Measurements from ENCODE around the gene TMED9. TPM values are rescaled to one million over a fixed set of nuclear protein-coding genes. Genes with fewer than 3 reads are reported as not detected.
A peak's percentile ranks its signal among the peaks of the same experiment; 100 is the strongest.

TMED9 gene
- total and polyA plus RNA-seq, 7 experiments from 2014 or later, result 50.5 to 144 (median 69.7) TPM

DNA sequence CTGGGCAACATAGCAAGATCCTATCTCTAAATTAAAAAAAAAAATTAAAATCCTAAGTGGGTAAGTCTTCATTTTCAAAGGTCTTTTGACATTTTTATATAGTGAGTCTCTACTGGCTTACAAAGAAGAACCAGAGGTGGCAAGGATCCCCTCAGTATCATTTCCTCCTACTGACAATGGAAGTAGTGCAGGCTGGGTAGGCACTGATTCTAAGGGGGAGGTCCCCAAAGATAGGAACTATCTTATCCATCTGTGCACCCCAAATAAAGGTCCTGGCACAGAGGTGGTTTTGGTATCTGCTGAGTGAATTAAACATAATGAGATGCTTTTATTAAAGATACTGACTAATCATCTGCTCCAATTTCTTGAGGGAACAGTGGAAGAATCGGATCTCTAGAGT, 41.9 kb upstream of the TMED9 start:
- DNase-seq (no peak), ATAC-seq (no peak)
- Mint-ChIP-seq H3K27ac (peak overlapping the region in 1 of 9 donors; percentile 0), H3K4me1 (peaks cover 30 to 65% (median 49%) of the 10 kb centered on the region in 7 donors), H3K9me3 (no peaks in the 10 kb centered on the region), H3K27me3 (no peaks in the 10 kb centered on the region), H3K4me3 (peak overlapping the region in 1 of 10 donors; percentile 20), H3K36me3 (peaks cover 0 to 11% (median 0%) of the 10 kb centered on the region in 5 donors)
- ChIA-PET POLR2A (no interaction called here), CTCF (no interaction called here)
- peaks cover 0 to 16% (median 0%) of the 10 kb centered on the region in 3 experiments for H3K36me3 ChIP-seq (ENCODE audit: control insufficient read depth in 2 of 3, insufficient read depth in 3 of 3, low read length in 3 of 3)
- H3K9me3 ChIP-seq (ENCODE audit: control insufficient read depth in 2 of 3, low read length in 3 of 3), result no peaks in the 10 kb centered on the region
- H3K4me3 ChIP-seq (ENCODE audit: low read length), result no peak overlapping the region
- no peak overlapping the region for H3K27ac ChIP-seq (ENCODE audit: low read depth, low read length)
- intact Hi-C loops (cut with micrococcal nuclease), result loop anchor here in 1 of 2 donors (10.0 kb wide), 1 partner anchor 525 kb away; the partner anchor contains the start of gene ZNF346
- no peaks in the 10 kb centered on the region for H3K27me3 ChIP-seq (ENCODE audit: control insufficient read depth in 2 of 2, insufficient read depth in 2 of 2, low read length in 2 of 2)
- peaks cover 10 to 12% of the 10 kb centered on the region in 2 donors for H3K4me1 ChIP-seq (ENCODE audit: control insufficient read depth in 2 of 2, insufficient read depth in 2 of 2, low read length in 2 of 2)

DNA sequence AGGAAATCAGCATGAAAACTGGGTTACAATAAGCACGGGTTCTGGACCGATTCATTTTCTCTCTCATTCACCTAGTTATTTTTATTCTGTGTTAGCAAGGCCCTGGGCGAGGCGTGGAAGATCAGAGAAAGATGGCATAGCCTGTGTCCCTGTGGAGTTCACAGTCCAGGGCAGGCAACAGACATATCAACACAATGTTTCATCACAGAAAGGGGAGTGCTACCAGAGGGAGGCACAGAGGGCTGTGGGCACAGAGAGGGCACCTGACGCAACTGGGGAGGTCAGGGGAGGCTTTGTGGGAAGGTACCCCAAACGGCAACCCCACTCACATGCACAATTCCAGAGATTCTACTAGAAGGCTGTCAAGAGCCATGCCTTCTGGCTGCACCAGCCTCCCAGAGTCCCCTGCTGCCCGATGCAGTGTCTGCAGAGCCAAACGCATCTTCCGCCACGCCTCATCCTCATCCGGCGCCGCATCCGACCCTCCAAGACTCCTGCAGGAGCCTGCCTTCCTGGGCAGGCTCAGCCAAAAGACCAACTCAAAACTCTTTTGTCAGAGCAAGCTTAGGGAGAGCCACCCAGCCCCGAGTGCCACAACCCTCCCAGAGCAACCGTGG, 39.1 kb upstream of the TMED9 start:
- DNase-seq, result no peak
- peaks cover 10 to 17% of the 10 kb centered on the region in 2 donors for H3K4me1 ChIP-seq (ENCODE audit: control insufficient read depth in 2 of 2, insufficient read depth in 2 of 2, low read length in 2 of 2)
- peaks cover 28 to 52% (median 44%) of the 10 kb centered on the region in 7 donors for H3K4me1 Mint-ChIP-seq
- H3K27ac ChIP-seq (ENCODE audit: low read depth, low read length), result peak overlapping the region; percentile 73
- ChIA-PET POLR2A (interaction anchor here (0.6 to 1.9 kb wide), 4 partner anchors 19 to 47 kb away, joined by 3 to 12 read pairs (median 4); partner anchors contain the start of genes B4GALT7, DDX41 and TMED9), CTCF (no interaction called here)
- H3K4me3 Mint-ChIP-seq, result peak overlapping the region; percentile 78 to 88 (median 86)
- no peaks in the 10 kb centered on the region for H3K27me3 Mint-ChIP-seq
- peaks cover 0 to 8% (median 0%) of the 10 kb centered on the region in 5 donors for H3K36me3 Mint-ChIP-seq
- peak overlapping the region; percentile 40 to 87 (median 62) for H3K27ac Mint-ChIP-seq
- no peaks in the 10 kb centered on the region for H3K9me3 Mint-ChIP-seq
- ATAC-seq, result no peak
- no peaks in the 10 kb centered on the region for H3K27me3 ChIP-seq (ENCODE audit: control insufficient read depth in 2 of 2, insufficient read depth in 2 of 2, low read length in 2 of 2)
- H3K4me3 ChIP-seq (ENCODE audit: low read length), result peak overlapping the region; percentile 62
- H3K9me3 ChIP-seq (ENCODE audit: control insufficient read depth in 2 of 3, low read length in 3 of 3), result no peaks in the 10 kb centered on the region
- H3K36me3 ChIP-seq (ENCODE audit: control insufficient read depth in 2 of 3, insufficient read depth in 3 of 3, low read length in 3 of 3), result peaks cover 0 to 16% (median 0%) of the 10 kb centered on the region in 3 experiments
- intact Hi-C loops (cut with micrococcal nuclease), result loop anchor here in 1 of 2 donors (10.0 kb wide), 1 partner anchor 528 kb away; the partner anchor contains the start of gene ZNF346

DNA sequence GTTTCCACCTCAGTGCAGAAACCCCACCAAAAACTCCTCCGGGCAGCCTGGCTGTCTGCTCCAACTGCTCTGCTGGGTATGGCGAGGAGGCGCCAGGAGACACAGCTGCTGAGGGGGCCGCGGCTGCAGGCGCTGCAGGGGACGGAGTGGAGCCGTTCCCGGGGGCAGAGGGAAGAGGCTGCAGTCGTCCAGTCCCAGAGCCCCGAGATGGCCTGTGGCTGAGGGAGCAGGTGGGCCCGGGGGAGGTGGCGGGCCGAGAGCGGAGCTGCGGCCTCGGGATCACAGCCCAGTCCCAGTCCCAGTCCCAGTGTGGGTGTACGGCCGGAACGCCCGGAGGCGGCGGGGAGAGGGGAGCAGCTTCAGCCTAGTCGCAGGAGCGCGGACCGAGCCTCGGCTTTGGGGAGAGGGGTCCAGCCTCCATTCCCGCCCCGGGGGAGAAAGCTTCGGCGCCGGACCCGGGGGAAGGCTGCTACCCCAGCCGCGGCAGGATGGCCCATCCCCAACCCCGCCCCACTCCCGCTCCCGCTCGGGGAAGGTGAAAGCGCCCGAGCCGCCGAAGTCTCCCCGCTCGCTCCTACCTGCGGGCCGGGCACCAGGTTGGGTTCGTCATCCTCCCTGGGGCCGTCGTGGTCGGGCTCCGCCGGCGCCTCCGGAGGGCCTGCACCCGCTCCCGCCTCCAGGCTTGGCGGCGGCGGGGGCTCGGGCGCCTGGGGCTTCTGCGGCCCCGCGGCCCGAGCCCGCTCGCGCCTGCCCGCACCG, 38.2 kb upstream of the TMED9 start:
- peak overlapping the region; percentile 78 to 90 (median 86) for H3K4me3 Mint-ChIP-seq
- ATAC-seq (peak; percentile 2), DNase-seq (peak in 6 of 9 donors; percentile 19 to 56 (median 26))
- H3K9me3 ChIP-seq (ENCODE audit: control insufficient read depth in 2 of 3, low read length in 3 of 3), result no peaks in the 10 kb centered on the region
- H3K4me3 ChIP-seq (ENCODE audit: low read length), result peak overlapping the region; percentile 62
- peaks cover 24 to 47% (median 38%) of the 10 kb centered on the region in 7 donors for H3K4me1 Mint-ChIP-seq
- H3K9me3 Mint-ChIP-seq, result no peaks in the 10 kb centered on the region
- ChIA-PET CTCF (no interaction called here), POLR2A (interaction anchor here (0.6 to 1.9 kb wide), 4 partner anchors 20 to 46 kb away, joined by 3 to 12 read pairs (median 4); partner anchors contain the start of genes B4GALT7 and TMED9)
- intact Hi-C loops (cut with micrococcal nuclease), result loop anchor here (1.0 to 10.0 kb wide), 9 partner anchors 37 to 599 kb away; partner anchors contain the start of genes GRK6 (in 2 of the 2), TMED9 (in 2 of the 2), B4GALT7 (in 1 of the 2) and DDX41 (in 1 of the 2)
- H3K36me3 ChIP-seq (ENCODE audit: control insufficient read depth in 2 of 3, insufficient read depth in 3 of 3, low read length in 3 of 3), result peaks cover 0 to 16% (median 0%) of the 10 kb centered on the region in 3 experiments
- peaks cover 0 to 4% (median 0%) of the 10 kb centered on the region in 5 donors for H3K27me3 Mint-ChIP-seq
- peaks cover 10 to 17% of the 10 kb centered on the region in 2 donors for H3K4me1 ChIP-seq (ENCODE audit: control insufficient read depth in 2 of 2, insufficient read depth in 2 of 2, low read length in 2 of 2)
- peaks cover 0 to 8% (median 0%) of the 10 kb centered on the region in 5 donors for H3K36me3 Mint-ChIP-seq
- no peaks in the 10 kb centered on the region for H3K27me3 ChIP-seq (ENCODE audit: control insufficient read depth in 2 of 2, insufficient read depth in 2 of 2, low read length in 2 of 2)
- peak overlapping the region in 5 of 9 donors; percentile 65 to 90 (median 85) for H3K27ac Mint-ChIP-seq
- peak overlapping the region; percentile 73 for H3K27ac ChIP-seq (ENCODE audit: low read depth, low read length)

DNA sequence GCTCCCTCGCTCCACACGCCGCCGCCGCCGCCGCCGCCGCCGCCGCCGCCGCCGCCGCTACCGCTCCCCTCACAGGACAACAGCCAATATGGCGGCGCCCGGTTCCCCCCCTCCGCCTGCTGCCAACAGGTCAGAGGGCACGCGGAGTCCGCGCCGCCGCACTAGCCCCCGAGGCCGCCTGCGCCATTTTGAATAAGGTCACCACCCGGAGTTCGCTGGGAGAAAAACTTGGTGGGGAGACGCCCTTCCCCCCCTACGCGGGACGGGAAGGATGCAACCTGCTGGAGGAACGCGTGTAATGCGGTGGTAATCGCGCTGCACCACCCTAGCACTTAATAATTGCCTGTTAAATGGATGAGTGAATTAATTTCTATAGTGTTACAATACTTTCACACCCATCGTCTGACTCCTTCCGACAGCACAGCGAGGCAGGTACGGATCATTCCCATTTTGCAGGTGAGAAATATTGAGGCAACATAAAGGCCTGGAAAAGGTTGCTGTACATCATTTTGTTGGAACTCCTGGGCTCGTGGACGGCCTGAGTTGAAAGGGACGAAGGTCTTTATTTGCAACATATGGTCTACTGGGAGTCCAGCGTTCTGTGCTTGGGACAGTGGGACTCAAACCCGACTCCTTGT, 37.4 kb upstream of the TMED9 start, which contains the start of gene FAM193B:
Gene FAM193B, minus strand, starts transcription at position 90 of the 638 bp plus-strand sequence. CDS start 105 bp downstream, outside the sequence.
- Mint-ChIP-seq H3K27me3 (peaks cover 0 to 4% (median 0%) of the 10 kb centered on the region in 5 donors), H3K9me3 (no peaks in the 10 kb centered on the region), H3K27ac (peak within 1 kb of the TSS; percentile 63 to 90 (median 85)), H3K4me1 (peaks cover 24 to 43% (median 35%) of the 10 kb centered on the region in 7 donors), H3K4me3 (peak within 1 kb of the TSS; percentile 81 to 92 (median 88)), H3K36me3 (peaks cover 0 to 8% (median 0%) of the 10 kb centered on the region in 5 donors)
- CTCF ChIA-PET, result no interaction called here
- DNase-seq, result peak; percentile 93 to 96 (median 95)
- Histone ChIP-seq H3K36me3 (ENCODE audit: control insufficient read depth in 2 of 3, insufficient read depth in 3 of 3, low read length in 3 of 3) (peaks cover 0 to 16% (median 0%) of the 10 kb centered on the region in 3 experiments), H3K9me3 (ENCODE audit: control insufficient read depth in 2 of 3, low read length in 3 of 3) (no peaks in the 10 kb centered on the region), H3K4me1 (ENCODE audit: control insufficient read depth in 2 of 2, insufficient read depth in 2 of 2, low read length in 2 of 2) (peaks cover 10 to 17% of the 10 kb centered on the region in 2 donors), H3K27ac (ENCODE audit: low read depth, low read length) (peak within 1 kb of the TSS; percentile 73), H3K27me3 (ENCODE audit: control insufficient read depth in 2 of 2, insufficient read depth in 2 of 2, low read length in 2 of 2) (no peaks in the 10 kb centered on the region), H3K4me3 (ENCODE audit: low read length) (peak within 1 kb of the TSS; percentile 68)
- intact Hi-C loops (cut with micrococcal nuclease), result loop anchor here (1.0 to 10.0 kb wide), 9 partner anchors 37 to 599 kb away; partner anchors contain the start of genes GRK6 (in 2 of the 2), TMED9 (in 2 of the 2), B4GALT7 (in 1 of the 2) and DDX41 (in 1 of the 2)
- peak; percentile 99 for ATAC-seq
- POLR2A ChIA-PET, result interaction anchor here (1.0 to 1.9 kb wide), 3 partner anchors 38 to 46 kb away, joined by 3 to 12 read pairs (median 4); partner anchors contain the start of genes B4GALT7 and TMED9

DNA sequence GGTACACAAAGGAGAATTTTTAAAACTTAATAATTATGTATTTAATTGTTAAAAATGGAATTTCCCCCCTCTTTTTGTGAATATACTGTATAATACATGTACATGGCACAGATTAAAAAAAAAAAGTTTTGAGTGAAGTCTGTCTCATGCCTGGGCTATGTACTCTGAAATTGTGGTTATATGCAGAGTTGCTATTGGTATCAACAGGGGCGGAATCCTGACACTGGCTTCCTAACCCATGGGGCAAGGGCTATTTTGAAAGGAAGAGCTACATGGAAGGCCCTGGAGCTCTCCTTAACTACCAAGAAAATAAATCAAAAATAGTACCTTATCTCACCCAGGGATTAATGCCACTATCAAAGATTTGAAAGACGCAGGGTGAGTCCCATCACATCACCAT, 36.8 kb upstream of the TMED9 start:
- ChIA-PET POLR2A (no interaction called here), CTCF (interaction anchor here (0.7 kb wide), 1 partner anchor 551 kb away, joined by 4 read pairs; no protein-coding TSS in a partner anchor)
- no peak overlapping the region for H3K27ac ChIP-seq (ENCODE audit: low read depth, low read length)
- H3K9me3 ChIP-seq (ENCODE audit: control insufficient read depth in 2 of 3, low read length in 3 of 3), result no peaks in the 10 kb centered on the region
- H3K36me3 Mint-ChIP-seq, result peaks cover 0 to 8% (median 0%) of the 10 kb centered on the region in 5 donors
- ATAC-seq (no peak), DNase-seq (no peak)
- peaks cover 0 to 16% (median 0%) of the 10 kb centered on the region in 3 experiments for H3K36me3 ChIP-seq (ENCODE audit: control insufficient read depth in 2 of 3, insufficient read depth in 3 of 3, low read length in 3 of 3)
- H3K4me1 ChIP-seq (ENCODE audit: control insufficient read depth in 2 of 2, insufficient read depth in 2 of 2, low read length in 2 of 2), result peaks cover 10 to 17% of the 10 kb centered on the region in 2 donors
- peak overlapping the region; percentile 78 to 92 (median 88) for H3K4me3 Mint-ChIP-seq
- H3K4me3 ChIP-seq (ENCODE audit: low read length), result no peak overlapping the region
- peaks cover 24 to 43% (median 33%) of the 10 kb centered on the region in 7 donors for H3K4me1 Mint-ChIP-seq
- no peaks in the 10 kb centered on the region for H3K9me3 Mint-ChIP-seq
- H3K27me3 ChIP-seq (ENCODE audit: control insufficient read depth in 2 of 2, insufficient read depth in 2 of 2, low read length in 2 of 2), result no peaks in the 10 kb centered on the region
- H3K27ac Mint-ChIP-seq, result peak overlapping the region in 6 of 9 donors; percentile 81 to 90 (median 86)
- peaks cover 0 to 4% (median 0%) of the 10 kb centered on the region in 5 donors for H3K27me3 Mint-ChIP-seq
- intact Hi-C loops (cut with micrococcal nuclease), result loop anchor here in 1 of 2 donors (2.0 to 10.0 kb wide), 2 partner anchors 198 to 530 kb away; partner anchors contain the start of genes RGS14 and ZNF346

Data from naive thymus-derived CD4-positive, alpha-beta T cell (primary cell).